K562 (cell line): Measurements from ENCODE around the gene SAMD4A. TPM values are rescaled to one million over a fixed set of nuclear protein-coding genes. Genes with fewer than 3 reads are reported as not detected.

ENCODE experiments used
- ATAC-seq: fragments of 200-7000 bp; cut with Tn5 transposase; 3 replicates; pipeline ENCODE4 v1.9.1; 2020; ENCODE audit warnings: moderate library complexity
- BruUV-seq: library from RNA; stranded (reverse); fragments of 400-500 nt; replicated peaks from 2 replicates; lab custom pipeline; 2021; lab: Mats Ljungman, UMichigan
- CTCF ChIA-PET: fragments of 300-600 bp; formaldehyde crosslinking; extraction: SDS; loops from one replicate; lab custom pipeline; 2021; ENCODE audit warnings: low intra/inter-chr PET ratio; lab: Yijun Ruan, JAX
- POLR2A ChIA-PET: fragments of 300-600, 350-650 bp; sonication (Branson Sonifier 250); formaldehyde crosslinking; extraction: SDS; loops from one replicate; lab custom pipeline; 2021; ENCODE audit warnings: antibody characterized with exemption, inconsistent platforms; lab: Yijun Ruan, JAX
- DNase-seq, 4 experiments: peaks; one replicate each; pipeline versions ENCODE4 v3.0.0 to v3.0.0-alpha.2; 2011 to 2018; ENCODE audit warnings: low spot score in 3 of 4, mixed read lengths in 3 of 4; ENCODE audit errors: extremely low read depth in 1 of 4
- FAIRE-seq: peaks from 2 replicates; lab custom pipeline; 2011; peaks lifted over from hg19 to GRCh38; lab: Jason Lieb, UNC
- H2AFZ ChIP-seq: 2 replicates; pipeline ENCODE4 v1.6.0; 2011; ENCODE audit warnings: low read depth, low read length, control low read depth, inconsistent platforms
- H3K27ac ChIP-seq: fragments of 200-600 bp; 3 replicates; pipeline ENCODE4 v1.8.0; 2011; ENCODE audit warnings: low read depth, mild to moderate bottlenecking, control low read depth, inconsistent platforms, low read length, moderate library complexity, mixed read lengths; ENCODE audit errors: extremely low read depth
- H3K27me3 ChIP-seq, 2 experiments: fragments of 300-600 bp in 1 of 2; 2 replicates in 1 of 2; 3 replicates in 1 of 2; pipeline versions ENCODE4 v1.6.0 to v1.8.0; 2011; ENCODE audit warnings: inconsistent platforms in 2 of 2, low read length in 2 of 2, mild to moderate bottlenecking in 1 of 2, mixed read lengths in 1 of 2, moderate library complexity in 1 of 2; ENCODE audit not compliant: control insufficient read depth in 2 of 2, insufficient read depth in 2 of 2
- H3K36me3 ChIP-seq: fragments of 300-600 bp; 3 replicates; pipeline ENCODE4 v1.8.0; 2011; ENCODE audit warnings: mild to moderate bottlenecking, low read length, inconsistent platforms; ENCODE audit not compliant: control insufficient read depth, insufficient read depth
- H3K4me1 ChIP-seq, 2 experiments: fragments of 200-600 bp in 1 of 2; replicated peaks in 1 of 2; 2 replicates in 1 of 2; 3 replicates in 1 of 2; pipeline versions ENCODE4 v1.5.1 to v1.8.0; 2011; ENCODE audit warnings: inconsistent platforms in 2 of 2, low read length in 2 of 2, mild to moderate bottlenecking in 1 of 2, mixed read lengths in 1 of 2, moderate library complexity in 1 of 2; ENCODE audit not compliant: control insufficient read depth in 2 of 2, insufficient read depth in 2 of 2
- H3K4me2 ChIP-seq: 2 replicates; pipeline ENCODE4 v1.6.1; 2011; ENCODE audit warnings: low read length, control low read depth, inconsistent platforms, mixed read lengths; ENCODE audit not compliant: insufficient read depth
- H3K4me3 ChIP-seq: fragments of 200-600 bp; sonication (generic), shearing (Covaris generic); 2 replicates; pipeline ENCODE4 v1.5.1; 2016; ENCODE audit warnings: control low read depth, inconsistent platforms
- H3K79me2 ChIP-seq: fragments of 200-600 bp; 3 replicates; pipeline ENCODE4 v1.8.0; 2011; ENCODE audit warnings: low read length, inconsistent platforms; ENCODE audit not compliant: control insufficient read depth, insufficient read depth
- H3K9ac ChIP-seq, 2 experiments: 2 replicates each; pipeline versions ENCODE4 v1.6.0 to v1.6.1; 2011; ENCODE audit warnings: low read depth in 2 of 2, low read length in 2 of 2, control low read depth in 1 of 2, inconsistent platforms in 1 of 2, mild to moderate bottlenecking in 1 of 2, mixed read lengths in 1 of 2; ENCODE audit not compliant: insufficient read depth in 1 of 2
- H3K9me1 ChIP-seq: one replicate; pipeline ENCODE4 v1.6.0; 2011; ENCODE audit warnings: inconsistent platforms, mild to moderate bottlenecking, low read length, moderate library complexity; ENCODE audit not compliant: control insufficient read depth, insufficient read depth
- H3K9me3 ChIP-seq: replicated peaks from 2 replicates; pipeline ENCODE4 v1.5.1; 2011; ENCODE audit warnings: low read depth, low read length, inconsistent platforms; ENCODE audit not compliant: control insufficient read depth, insufficient read depth
- H4K20me1 ChIP-seq: replicated peaks from 2 replicates; pipeline ENCODE4 v1.6.1; 2011; ENCODE audit warnings: low read length, inconsistent platforms, mixed read lengths; ENCODE audit not compliant: control insufficient read depth, insufficient read depth
- CHCHD3 ChIP-seq: fragments of 250-450 bp; sonication (Bioruptor Pico); IDR thresholded peaks from 2 replicates; pipeline ENCODE4 v2.1.2; 2022; ENCODE audit warnings: mild to moderate bottlenecking
- DMBX1 ChIP-seq: fragments of 250-450 bp; sonication (Bioruptor Pico); IDR thresholded peaks from 2 replicates; pipeline ENCODE4 v1.8.0; 2022; ENCODE audit warnings: inconsistent platforms, mild to moderate bottlenecking, moderate library complexity, borderline replicate concordance
- HDAC3 ChIP-seq: fragments of 450-650 bp; IDR thresholded peaks from 2 replicates; pipeline ENCODE4 v1.6.1; 2018; ENCODE audit warnings: borderline replicate concordance, mild to moderate bottlenecking, moderate library complexity; ENCODE audit not compliant: partially characterized antibody
- KLF6 ChIP-seq: fragments of 250-450 bp; sonication (Bioruptor Pico); IDR thresholded peaks from 2 replicates; pipeline ENCODE4 v1.4.0; 2020; ENCODE audit warnings: mild to moderate bottlenecking, moderate library complexity, borderline replicate concordance
- NCOA2 ChIP-seq, 2 experiments: fragments of 450-650 bp; IDR thresholded peaks; 2 replicates each; pipeline ENCODE4 v1.6.1; 2018; ENCODE audit warnings: mild to moderate bottlenecking in 2 of 2, moderate library complexity in 1 of 2; ENCODE audit not compliant: partially characterized antibody in 2 of 2
- NRF1 ChIP-seq, 2 experiments: fragments of 450-650 bp; IDR thresholded peaks in 1 of 2; conservative IDR thresholded peaks in 1 of 2; 2 replicates each; pipeline ENCODE4 v1.6.1; 2014; ENCODE audit warnings: mild to moderate bottlenecking in 2 of 2
- POLR3A ChIP-seq: IDR thresholded peaks from 2 replicates; pipeline ENCODE4 v1.6.1; 2011; ENCODE audit warnings: borderline replicate concordance, mild to moderate bottlenecking, moderate library complexity; ENCODE audit not compliant: insufficient read length, insufficient read depth; ENCODE audit errors: extremely low read depth
- PTBP1 ChIP-seq: fragments of 200-400 bp; formaldehyde crosslinking; IDR thresholded peaks from 2 replicates; pipeline ENCODE4 v1.6.1; 2017; ENCODE audit warnings: low read depth, low read length
- PTTG1 ChIP-seq: fragments of 450-650 bp; IDR thresholded peaks from 2 replicates; pipeline ENCODE4 v1.6.1; 2016; ENCODE audit warnings: low read depth, mild to moderate bottlenecking, missing genetic modification characterization, missing compliant biosample characterization
- RB1 ChIP-seq: fragments of 450-650 bp; IDR thresholded peaks from 2 replicates; pipeline ENCODE4 v1.6.1; 2017; ENCODE audit warnings: low read depth, mild to moderate bottlenecking
- SIN3B ChIP-seq: fragments of 450-650 bp; IDR thresholded peaks from 2 replicates; pipeline ENCODE4 v1.6.1; 2017; ENCODE audit warnings: low read depth, mild to moderate bottlenecking, moderate library complexity
- SRSF7 ChIP-seq: fragments of 200-400 bp; formaldehyde crosslinking; optimal IDR thresholded peaks from 2 replicates; pipeline ENCODE3; 2017; ENCODE audit warnings: mild to moderate bottlenecking, low read depth, low read length
- TCFL5 ChIP-seq: fragments of 250-450 bp; sonication (Bioruptor Pico); conservative IDR thresholded peaks from 2 replicates; pipeline ENCODE4 v1.6.1; 2021; ENCODE audit warnings: mild to moderate bottlenecking, moderate library complexity, matching md5 sums
- TSC22D4 ChIP-seq: fragments of 450-650 bp; IDR thresholded peaks from 2 replicates; pipeline ENCODE4 v1.6.1; 2016; ENCODE audit warnings: missing genetic modification characterization, missing biosample characterization, control low read depth
- ZBED1 ChIP-seq: IDR thresholded peaks from 2 replicates; pipeline ENCODE4 v1.6.1; 2014
- ZFPM2 ChIP-seq: fragments of 250-450 bp; sonication (Bioruptor Pico); IDR thresholded peaks from 2 replicates; pipeline ENCODE4 v1.5.1; 2022; ENCODE audit warnings: mild to moderate bottlenecking
- ZSCAN29 ChIP-seq: fragments of 450-650 bp; IDR thresholded peaks from 2 replicates; pipeline ENCODE4 v1.6.1; 2017
- WGBS: fragments of 100-300 bp; shearing (Covaris generic); methylation state at CpG from one replicate; pipeline ENCODE4 v1.1.6; 2016; ENCODE audit warnings: low coverage, mixed read lengths; ENCODE audit not compliant: insufficient coverage; ENCODE audit errors: missing lambda C conversion rate; 5-methylcytosine and 5-hydroxymethylcytosine counted together
- in situ Hi-C: fragments of 300-500 bp; cut with MboI; formaldehyde crosslinking; loops from 4 replicates; pipeline ENCODE4 v1.15.0; 2018; ENCODE audit warnings: inconsistent platforms, mixed read lengths
- intact Hi-C: fragments of 100-400 bp; cut with micrococcal nuclease; formaldehyde crosslinking; loops from 2 replicates; pipeline ENCODE4 v1.14.2; 2022
- polyA plus RNA-seq, 8 experiments: library from polyadenylated mRNA; depleted of rRNA in 4 of 8; stranded (reverse) in 5 of 8; unstranded in 3 of 8; fragments of >200 nt; fragmentation: Nextera tagmentation in 2 of 8; fragmentation: Illumina TruSeq in 1 of 8; extraction: Ambion mirVana in 2 of 8; extraction: Trizol in 1 of 8; gene quantifications; 2 replicates each; pipeline versions ENCODE4 v1.2.1 to v1.2.3, GENCODE V29; 2011 to 2014; ENCODE audit warnings: inconsistent platforms in 1 of 8, missing spikeins in 1 of 8
- total RNA-seq, 7 experiments: library from RNA; depleted of rRNA in 6 of 7; stranded (reverse); fragments of >200 nt in 6 of 7; fragmentation: Illumina TruSeq in 2 of 7; extraction: Trizol in 2 of 7; gene quantifications; 2 replicates each; pipeline versions ENCODE4 v1.2.1 to v1.2.3, GENCODE V29; 2011 to 2021; ENCODE audit warnings: low replicate concordance in 1 of 7
- TF ChIP-seq, protein P1 (sequence below): fragments of 450-650 bp; IDR thresholded peaks from 2 replicates; pipeline ENCODE4 v1.6.1; 2016; ENCODE audit warnings: missing biosample characterization, missing genetic modification characterization
- TF ChIP-seq, protein P2 (sequence below): sonication (generic); formaldehyde crosslinking; IDR thresholded peaks from 2 replicates; pipeline ENCODE4 v1.9.0; 2022; ENCODE audit warnings: mild to moderate bottlenecking, missing genetic modification reagents
- TF ChIP-seq, protein P3 (sequence below): fragments of 250-450 bp; sonication (Bioruptor Pico); IDR thresholded peaks from 2 replicates; pipeline ENCODE4 v1.9.0; 2021; ENCODE audit warnings: mild to moderate bottlenecking, inconsistent platforms

SAMD4A gene
- total and polyA plus RNA-seq, 9 of the 15 experiments (the other 6 are each of a cell fraction or from before 2014, with no cell fraction given): 0.66 to 6.8 (median 3.3) TPM

DNA sequence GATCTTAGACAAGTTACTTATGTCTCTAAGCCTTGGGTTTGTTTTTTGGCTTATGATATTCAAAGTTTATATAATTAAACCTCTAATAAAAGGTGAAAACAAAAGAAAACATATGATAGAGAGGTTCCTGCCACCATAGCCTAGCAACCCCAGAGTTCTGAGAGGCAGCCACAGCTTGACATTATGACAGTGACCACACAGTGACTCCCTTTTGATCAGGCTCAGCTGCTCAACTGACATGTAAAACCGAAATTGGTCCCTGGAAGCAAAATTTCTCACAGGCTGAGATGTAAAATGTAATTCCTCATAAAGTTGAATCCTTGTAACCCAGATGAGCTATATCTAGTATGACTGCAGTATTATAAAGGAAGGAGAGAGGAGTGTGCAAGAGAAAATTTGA is 227.2 kb downstream of the SAMD4A start:
- in situ Hi-C loops (loop anchor here (25.0 kb wide), 1 partner anchor 1257 kb away; no protein-coding TSS in a partner anchor), intact Hi-C loops (no loop called here)
- CTCF ChIA-PET: no interaction called here
- Histone ChIP-seq H3K4me3 (no peak overlapping the region), H3K36me3 (no peaks in the 10 kb centered on the region), H3K4me2 (no peak overlapping the region), H3K9ac (no peak overlapping the region), H3K9me3 (0 out of 2 replicates have a peak, but pooled peaks cover 2% of the 10 kb centered on the region), H4K20me1 (no peaks in the 10 kb centered on the region), H3K9me1 (no peaks in the 10 kb centered on the region), H3K79me2 (no peaks in the 10 kb centered on the region), H3K27ac (no peak overlapping the region), H3K4me1 (no peaks in the 10 kb centered on the region), H2AFZ (no peak overlapping the region), H3K27me3 (no peaks in the 10 kb centered on the region)
- BruUV-seq: no TSS peak
- ATAC-seq: no peak
- no peak for DNase-seq
- POLR2A ChIA-PET: interaction anchor here (0.7 to 2.3 kb wide), 2 partner anchors 10 to 17 kb away, joined by 3 to 5 read pairs; no protein-coding TSS in a partner anchor
- FAIRE-seq: no peak
- TF ChIP-seq ZFPM2 (CRISPR knock-in tag) (no peak), TCFL5 (no peak), PTTG1 (tag) (no peak), DMBX1 (no peak), PTBP1 (no peak), ZSCAN29 (no peak), CHCHD3 (CRISPR knock-in tag) (no peak), HDAC3 (no peak), TSC22D4 (tag) (no peak), POLR3A (no peak), SRSF7 (no peak), SIN3B (no peak), RB1 (no peak), KLF6 (CRISPR knock-in tag) (no peak), NRF1 (conservative IDR thresholded peaks at IDR 0.05 in 1 of 2, IDR thresholded peaks at IDR 0.05 in 1 of 2) (no peak), ZBED1 (no peak), NCOA2 (IDR thresholded peaks at IDR 0.05; ENCODE audit: partially characterized antibody in 2 of 2) (no peak)
- TF ChIP-seq, protein P1, sequence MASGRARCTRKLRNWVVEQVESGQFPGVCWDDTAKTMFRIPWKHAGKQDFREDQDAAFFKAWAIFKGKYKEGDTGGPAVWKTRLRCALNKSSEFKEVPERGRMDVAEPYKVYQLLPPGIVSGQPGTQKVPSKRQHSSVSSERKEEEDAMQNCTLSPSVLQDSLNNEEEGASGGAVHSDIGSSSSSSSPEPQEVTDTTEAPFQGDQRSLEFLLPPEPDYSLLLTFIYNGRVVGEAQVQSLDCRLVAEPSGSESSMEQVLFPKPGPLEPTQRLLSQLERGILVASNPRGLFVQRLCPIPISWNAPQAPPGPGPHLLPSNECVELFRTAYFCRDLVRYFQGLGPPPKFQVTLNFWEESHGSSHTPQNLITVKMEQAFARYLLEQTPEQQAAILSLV (tag): no peak
- TF ChIP-seq, protein P2, sequence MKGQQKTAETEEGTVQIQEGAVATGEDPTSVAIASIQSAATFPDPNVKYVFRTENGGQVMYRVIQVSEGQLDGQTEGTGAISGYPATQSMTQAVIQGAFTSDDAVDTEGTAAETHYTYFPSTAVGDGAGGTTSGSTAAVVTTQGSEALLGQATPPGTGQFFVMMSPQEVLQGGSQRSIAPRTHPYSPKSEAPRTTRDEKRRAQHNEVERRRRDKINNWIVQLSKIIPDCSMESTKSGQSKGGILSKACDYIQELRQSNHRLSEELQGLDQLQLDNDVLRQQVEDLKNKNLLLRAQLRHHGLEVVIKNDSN (CRISPR knock-in tag): no peak
- TF ChIP-seq, protein P3, sequence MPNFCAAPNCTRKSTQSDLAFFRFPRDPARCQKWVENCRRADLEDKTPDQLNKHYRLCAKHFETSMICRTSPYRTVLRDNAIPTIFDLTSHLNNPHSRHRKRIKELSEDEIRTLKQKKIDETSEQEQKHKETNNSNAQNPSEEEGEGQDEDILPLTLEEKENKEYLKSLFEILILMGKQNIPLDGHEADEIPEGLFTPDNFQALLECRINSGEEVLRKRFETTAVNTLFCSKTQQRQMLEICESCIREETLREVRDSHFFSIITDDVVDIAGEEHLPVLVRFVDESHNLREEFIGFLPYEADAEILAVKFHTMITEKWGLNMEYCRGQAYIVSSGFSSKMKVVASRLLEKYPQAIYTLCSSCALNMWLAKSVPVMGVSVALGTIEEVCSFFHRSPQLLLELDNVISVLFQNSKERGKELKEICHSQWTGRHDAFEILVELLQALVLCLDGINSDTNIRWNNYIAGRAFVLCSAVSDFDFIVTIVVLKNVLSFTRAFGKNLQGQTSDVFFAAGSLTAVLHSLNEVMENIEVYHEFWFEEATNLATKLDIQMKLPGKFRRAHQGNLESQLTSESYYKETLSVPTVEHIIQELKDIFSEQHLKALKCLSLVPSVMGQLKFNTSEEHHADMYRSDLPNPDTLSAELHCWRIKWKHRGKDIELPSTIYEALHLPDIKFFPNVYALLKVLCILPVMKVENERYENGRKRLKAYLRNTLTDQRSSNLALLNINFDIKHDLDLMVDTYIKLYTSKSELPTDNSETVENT (CRISPR knock-in tag): no peak
- 0% methylated on average over 1 of the region's 1 CpG for WGBS
